Cardiac muscle cell (in vitro differentiated cells and primary cell): ENCODE data around the gene PRKCQ. TPM values are rescaled to one million over a fixed set of nuclear protein-coding genes. Genes with fewer than 3 reads are reported as not detected.

Experiments
- DNase-seq, 2 donors: peaks; one replicate each; pipeline versions ENCODE4 v3.0.0 to v3.0.0-alpha.2; 2010 to 2017; ENCODE audit warnings: low read depth in 1 of 2, low spot score in 1 of 2
- H3K27ac ChIP-seq: fragments of 200-600 bp; sonication (generic); 2 replicates; pipeline ENCODE4 v1.5.1; 2016
- H3K27me3 ChIP-seq: fragments of 200-600 bp; sonication (generic); 2 replicates; pipeline ENCODE4 v1.6.0; 2016; ENCODE audit warnings: control low read depth
- H3K36me3 ChIP-seq: fragments of 200-600 bp; sonication (generic); 2 replicates; pipeline ENCODE4 v1.5.1; 2016; ENCODE audit warnings: control low read depth
- H3K4me1 ChIP-seq: fragments of 200-600 bp; sonication (generic); 2 replicates; pipeline ENCODE4 v1.8.1; 2017; ENCODE audit warnings: low read depth, mild to moderate bottlenecking, mixed run types
- H3K4me3 ChIP-seq: fragments of 200-600 bp; sonication (generic); 2 replicates; pipeline ENCODE4 v1.5.1; 2016; ENCODE audit warnings: mild to moderate bottlenecking
- H3K9me3 ChIP-seq: fragments of 200-600 bp; sonication (generic); 2 replicates; pipeline ENCODE4 v1.5.1; 2017; ENCODE audit warnings: low read depth, mild to moderate bottlenecking, control low read depth
- CTCF ChIP-seq: IDR thresholded peaks from 2 replicates; pipeline ENCODE4 v1.5.1; 2012; ENCODE audit warnings: low read depth, mild to moderate bottlenecking, low read length
- polyA plus RNA-seq: library from polyadenylated mRNA; unstranded; fragments of >200 nt; fragmentation: Nextera tagmentation; extraction: Ambion mirVana; gene quantifications from 2 replicates; pipeline ENCODE4 v1.2.1, GENCODE V29; 2016
- total RNA-seq: library from RNA; depleted of rRNA; stranded (reverse); fragments of >200 nt; gene quantifications from 2 replicates; pipeline ENCODE4 v1.2.3, GENCODE V29; 2016

The PRKCQ gene
- total and polyA plus RNA-seq, 2 experiments from 2014 or later = 3.7 to 4.1 TPM

DNA sequence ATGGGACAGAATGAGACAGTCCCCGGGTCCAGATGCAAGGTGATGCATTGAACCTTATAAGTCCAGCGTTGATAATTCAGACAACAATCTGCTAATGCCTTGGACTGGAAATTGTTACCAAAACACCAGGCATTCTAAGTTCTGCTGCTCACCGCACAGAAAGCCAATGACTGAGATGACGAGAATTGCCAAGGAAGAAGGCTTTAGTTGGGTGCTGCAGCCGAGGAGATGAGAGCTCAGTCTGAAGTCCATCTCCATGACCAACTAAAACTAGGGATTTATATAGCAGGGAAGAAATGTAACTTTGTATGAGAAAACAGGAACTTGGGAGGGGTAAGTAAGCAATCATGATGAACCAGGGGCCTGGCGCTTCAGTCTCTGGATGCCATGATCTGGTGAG lies 68.7 kb downstream of the PRKCQ start:
- no peak overlapping the region for H3K4me3 ChIP-seq
- H3K36me3 ChIP-seq = no peaks in the 10 kb centered on the region

GRCh38 chr10:6507311-6507710 lies 72.8 kb downstream of the PRKCQ start:
- no peak for TF ChIP-seq CTCF
- Histone ChIP-seq H3K27me3 (no peaks in the 10 kb centered on the region), H3K36me3 (no peaks in the 10 kb centered on the region), H3K9me3 (no peaks in the 10 kb centered on the region), H3K27ac (no peak overlapping the region), H3K4me3 (no peak overlapping the region), H3K4me1 (no peaks in the 10 kb centered on the region)
- DNase-seq = no peak

More for the DNA sequence above, 68.7 kb downstream of the PRKCQ start:
- no peaks in the 10 kb centered on the region for H3K27me3 ChIP-seq
- no peaks in the 10 kb centered on the region for H3K9me3 ChIP-seq
- DNase-seq = no peak
- H3K27ac ChIP-seq = no peak overlapping the region
- no peak for TF ChIP-seq CTCF
- no peaks in the 10 kb centered on the region for H3K4me1 ChIP-seq

DNA sequence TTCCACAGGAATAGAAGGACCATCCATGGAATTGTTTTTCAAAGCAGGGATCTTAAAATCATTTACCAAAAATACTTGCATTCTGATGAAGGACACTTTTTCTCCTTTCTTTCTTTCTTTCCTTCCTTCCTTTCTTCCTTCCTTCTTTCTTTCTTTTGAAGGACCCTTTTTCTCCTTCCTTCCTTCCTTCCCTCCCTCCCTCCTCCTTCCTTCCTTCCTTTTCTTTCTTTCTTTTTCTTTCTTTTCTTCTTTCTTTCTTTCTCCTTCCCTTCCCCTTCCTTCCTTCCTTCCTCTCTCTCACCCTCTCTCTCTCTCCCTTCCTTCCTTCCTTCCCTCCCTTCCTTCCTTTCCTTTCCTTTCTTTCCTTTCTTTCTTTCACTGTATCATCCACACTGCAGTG lies 74.8 kb downstream of the PRKCQ start:
- Histone ChIP-seq H3K36me3 (no peaks in the 10 kb centered on the region), H3K9me3 (no peaks in the 10 kb centered on the region), H3K4me3 (no peak overlapping the region), H3K27me3 (no peaks in the 10 kb centered on the region), H3K27ac (no peak overlapping the region), H3K4me1 (no peaks in the 10 kb centered on the region)
- no peak for TF ChIP-seq CTCF
- no peak for DNase-seq

DNA sequence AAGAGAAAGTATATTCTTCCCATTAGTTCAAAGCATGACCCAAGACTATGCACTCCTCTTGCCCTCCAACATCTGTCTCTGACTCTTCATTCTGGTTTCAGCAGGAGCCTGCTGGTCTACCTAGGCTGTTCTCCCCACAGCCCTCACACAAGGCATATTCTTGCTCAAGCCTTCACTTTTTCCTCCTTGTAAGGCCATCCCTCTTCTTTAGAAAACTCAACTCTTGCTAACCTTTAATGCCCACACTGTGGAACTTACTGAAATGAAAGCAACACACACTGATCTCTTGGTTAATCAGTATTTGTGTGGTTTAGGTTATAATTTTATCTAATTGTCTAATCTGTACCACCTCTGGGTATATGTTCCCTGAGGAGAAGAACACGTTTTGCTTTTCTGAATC lies 75.8 kb downstream of the PRKCQ start:
- H3K4me1 ChIP-seq = no peaks in the 10 kb centered on the region
- no peak overlapping the region for H3K27ac ChIP-seq
- DNase-seq = no peak
- no peaks in the 10 kb centered on the region for H3K36me3 ChIP-seq
- no peaks in the 10 kb centered on the region for H3K9me3 ChIP-seq
- no peak for TF ChIP-seq CTCF
- H3K27me3 ChIP-seq = no peaks in the 10 kb centered on the region
- no peak overlapping the region for H3K4me3 ChIP-seq

DNA sequence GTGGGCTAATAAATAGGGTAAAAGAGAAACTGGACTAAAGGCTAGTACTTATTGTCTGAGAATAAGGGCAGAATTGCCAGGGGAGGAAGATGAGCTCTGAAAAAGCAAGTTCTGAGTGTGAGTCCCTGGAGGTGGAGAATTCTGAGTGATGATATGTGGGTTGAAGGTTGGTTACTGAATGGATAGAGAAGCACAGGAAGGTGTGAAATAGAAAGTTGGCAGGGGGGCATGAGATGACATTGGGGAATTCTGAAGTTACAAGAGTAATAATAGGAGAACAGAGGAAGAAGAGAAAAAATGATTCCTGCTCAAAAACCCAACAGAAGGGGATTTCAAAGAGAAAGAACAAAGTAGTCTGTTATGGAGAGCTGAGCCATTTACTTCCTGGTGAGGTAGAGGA lies 76.9 kb downstream of the PRKCQ start:
- no peak overlapping the region for H3K4me3 ChIP-seq
- H3K27ac ChIP-seq = no peak overlapping the region
- no peak for DNase-seq
- no peak for TF ChIP-seq CTCF
- no peaks in the 10 kb centered on the region for H3K36me3 ChIP-seq
- no peaks in the 10 kb centered on the region for H3K9me3 ChIP-seq
- no peaks in the 10 kb centered on the region for H3K27me3 ChIP-seq
- no peaks in the 10 kb centered on the region for H3K4me1 ChIP-seq

- Histone ChIP-seq H3K27me3 (no peaks in the 10 kb centered on the region), H3K4me3 (no peak overlapping the region), H3K27ac (no peak overlapping the region), H3K9me3 (no peaks in the 10 kb centered on the region), H3K4me1 (no peaks in the 10 kb centered on the region), H3K36me3 (no peaks in the 10 kb centered on the region)
- no peak for DNase-seq
- TF ChIP-seq CTCF = no peak
Observed at GRCh38 chr10:6501931-6502330, 78.1 kb downstream of the PRKCQ start.
